Epidermal melanocyte (primary cell): ENCODE data around the gene C8G.

Experiments
- DNase-seq: peaks from one replicate; pipeline ENCODE4 v3.0.0; 2011; ENCODE audit warnings: low spot score; ENCODE audit not compliant: insufficient read length

C8G gene

DNA sequence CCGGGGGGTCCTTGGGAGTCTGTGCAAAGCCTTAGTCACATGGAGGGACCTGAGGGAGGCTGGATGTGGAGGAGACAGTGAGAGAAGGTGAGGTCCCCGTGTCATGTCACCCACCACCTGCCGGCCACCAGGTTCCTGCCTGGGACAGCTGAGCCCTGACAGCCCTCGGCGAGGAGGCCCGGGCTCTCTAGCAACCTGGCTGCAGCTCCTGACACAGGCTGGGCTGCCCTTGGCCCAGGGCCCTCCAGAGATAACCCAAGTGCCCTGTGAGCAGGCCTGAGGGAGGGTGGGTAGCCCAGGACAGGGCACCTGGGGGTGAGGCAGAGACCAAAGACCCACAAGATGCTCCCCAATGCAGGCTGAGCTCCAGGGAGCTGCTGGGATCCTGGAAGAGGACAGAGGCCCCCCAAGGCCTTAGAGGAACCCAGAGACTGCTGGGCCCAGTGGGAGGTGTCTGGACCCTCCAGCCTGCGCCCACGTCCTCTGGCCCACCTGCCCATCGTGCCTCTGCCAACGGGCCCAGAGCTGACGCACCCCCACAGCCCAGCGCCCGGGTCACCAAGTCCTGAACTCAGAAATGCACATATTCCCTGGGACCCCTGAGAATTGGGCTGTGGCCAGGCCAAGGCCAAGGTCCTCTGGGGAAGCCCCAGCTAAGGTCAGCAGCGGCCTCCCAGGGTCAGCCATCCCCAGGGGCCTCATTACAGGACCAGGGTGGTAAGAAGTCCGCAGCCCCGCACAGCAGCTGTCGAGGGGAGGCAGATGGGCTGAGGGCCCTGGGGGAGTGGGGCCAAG is 23.5 kb downstream of the C8G start:
- DNase-seq: no peak

DNA sequence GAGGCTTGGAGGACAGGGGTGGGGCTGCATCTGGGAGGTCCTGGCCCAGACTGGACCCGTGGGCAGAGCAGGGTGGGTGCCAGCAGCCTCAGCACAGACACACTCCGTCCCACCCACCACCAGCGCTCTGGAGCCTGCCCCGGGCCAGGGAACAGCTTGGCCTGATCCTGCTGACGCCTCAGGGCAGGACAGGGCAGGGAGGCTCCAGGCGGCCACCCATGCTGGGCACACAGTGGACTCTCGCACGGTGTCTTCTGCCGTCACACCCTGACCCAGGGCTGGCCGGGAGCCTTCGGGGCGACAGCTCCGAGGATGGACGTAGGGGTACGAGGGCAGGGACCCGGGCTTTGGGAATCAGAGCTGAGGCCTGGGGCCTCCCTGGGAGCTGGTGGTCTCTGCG is 24.1 kb downstream of the C8G start:
- no peak for DNase-seq

DNA sequence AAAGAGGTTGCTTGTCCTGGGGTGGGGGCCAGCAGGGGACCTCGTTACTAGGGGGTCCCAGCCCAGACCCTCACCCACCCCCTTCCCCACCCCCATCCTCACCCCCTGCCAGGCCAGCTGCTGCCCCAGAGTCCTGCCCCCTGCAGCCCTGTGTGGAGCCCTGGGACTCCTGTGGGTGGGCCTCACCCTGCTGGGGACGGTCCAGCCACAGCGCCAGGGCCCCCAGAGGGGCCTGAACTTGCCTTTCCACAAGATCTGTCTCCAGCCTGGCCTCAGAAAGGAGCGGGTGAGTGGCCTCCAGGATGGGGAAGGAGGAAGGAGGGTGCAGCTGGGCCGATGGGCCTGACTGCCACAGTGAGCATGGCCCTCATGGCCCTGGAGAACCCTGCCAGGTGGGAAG is 24.7 kb downstream of the C8G start:
- DNase-seq: no peak

DNA sequence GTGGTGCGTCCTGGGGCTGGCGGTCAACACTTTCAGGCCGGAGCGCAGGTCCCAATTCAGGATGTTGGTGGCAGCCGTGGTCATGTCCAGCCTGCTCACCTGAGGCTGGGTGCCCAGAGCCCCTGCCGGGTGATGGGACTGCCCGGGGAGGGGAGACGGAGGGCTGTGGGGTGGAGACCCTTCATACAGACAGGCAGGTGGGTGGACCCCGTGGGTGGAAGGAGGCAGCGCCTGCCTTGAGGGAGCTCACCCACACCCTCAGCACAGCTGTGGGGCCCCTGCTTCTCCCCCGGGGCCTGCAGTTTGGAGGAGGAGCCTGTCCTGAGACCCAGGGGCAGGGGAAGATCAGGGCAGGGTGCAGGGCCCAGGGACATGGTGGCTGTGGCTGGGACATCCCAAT is 25.3 kb downstream of the C8G start:
- no peak for DNase-seq

DNA sequence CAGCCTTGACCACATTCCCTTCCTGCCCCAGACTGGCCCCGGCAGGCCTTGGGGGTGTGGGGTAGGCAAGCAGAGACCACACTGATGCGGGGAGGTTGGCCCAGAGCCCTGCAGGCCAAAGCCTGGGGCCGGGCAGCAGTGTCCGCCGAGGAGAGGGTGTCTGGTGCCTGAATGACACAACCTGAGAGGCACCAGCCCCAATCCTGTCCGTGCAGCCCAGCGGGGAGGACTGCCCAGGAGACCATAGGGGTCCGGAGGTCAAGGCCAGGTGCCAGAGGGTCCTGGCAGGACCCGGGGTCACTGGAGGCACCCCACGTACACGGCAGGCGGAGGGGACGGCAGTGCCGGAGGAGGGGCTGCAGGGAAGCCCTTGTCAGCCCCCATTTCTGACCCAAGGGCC is 26.7 kb downstream of the C8G start:
- no peak for DNase-seq

DNA sequence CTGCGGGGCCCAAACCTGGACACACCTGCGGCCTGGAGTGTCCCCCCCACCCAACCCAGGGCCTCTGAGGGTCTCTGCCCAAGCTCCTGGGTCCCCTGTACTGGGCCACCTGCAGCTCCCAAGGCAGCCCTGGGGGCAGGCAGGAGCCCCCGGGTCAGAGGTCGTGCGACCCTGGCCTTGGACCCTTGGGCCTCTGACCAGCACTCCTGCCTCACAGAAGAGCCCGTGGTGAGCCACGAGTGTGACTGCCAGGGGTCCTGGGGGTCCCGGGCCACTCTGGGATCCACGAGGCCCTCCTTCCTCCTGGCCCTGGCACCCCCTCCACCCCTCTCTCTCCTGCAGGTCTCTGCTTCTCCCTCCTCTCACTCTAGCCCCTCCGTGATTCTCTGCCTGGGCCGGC is 27.3 kb downstream of the C8G start:
- no peak for DNase-seq

DNA sequence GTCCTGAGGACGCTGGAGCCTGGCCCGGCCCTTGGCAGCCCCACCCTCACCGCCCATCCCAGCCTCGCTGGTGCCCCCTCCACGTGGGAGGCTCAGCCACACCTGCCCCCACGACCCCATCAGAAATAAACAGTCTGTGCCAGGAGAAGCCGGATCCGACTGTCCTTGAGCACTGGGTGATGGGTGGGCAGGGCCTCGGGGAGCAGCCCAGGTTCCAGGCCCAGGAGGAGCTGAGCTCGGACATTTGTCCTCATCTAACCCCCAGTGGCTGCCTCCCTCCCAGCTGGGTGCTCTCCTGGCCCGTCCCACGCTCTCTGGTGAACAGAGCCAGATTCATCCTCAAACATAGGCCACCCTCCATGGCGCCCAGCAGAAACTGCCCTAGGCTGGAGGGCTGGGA is 27.7 kb downstream of the C8G start:
- DNase-seq: no peak

DNA sequence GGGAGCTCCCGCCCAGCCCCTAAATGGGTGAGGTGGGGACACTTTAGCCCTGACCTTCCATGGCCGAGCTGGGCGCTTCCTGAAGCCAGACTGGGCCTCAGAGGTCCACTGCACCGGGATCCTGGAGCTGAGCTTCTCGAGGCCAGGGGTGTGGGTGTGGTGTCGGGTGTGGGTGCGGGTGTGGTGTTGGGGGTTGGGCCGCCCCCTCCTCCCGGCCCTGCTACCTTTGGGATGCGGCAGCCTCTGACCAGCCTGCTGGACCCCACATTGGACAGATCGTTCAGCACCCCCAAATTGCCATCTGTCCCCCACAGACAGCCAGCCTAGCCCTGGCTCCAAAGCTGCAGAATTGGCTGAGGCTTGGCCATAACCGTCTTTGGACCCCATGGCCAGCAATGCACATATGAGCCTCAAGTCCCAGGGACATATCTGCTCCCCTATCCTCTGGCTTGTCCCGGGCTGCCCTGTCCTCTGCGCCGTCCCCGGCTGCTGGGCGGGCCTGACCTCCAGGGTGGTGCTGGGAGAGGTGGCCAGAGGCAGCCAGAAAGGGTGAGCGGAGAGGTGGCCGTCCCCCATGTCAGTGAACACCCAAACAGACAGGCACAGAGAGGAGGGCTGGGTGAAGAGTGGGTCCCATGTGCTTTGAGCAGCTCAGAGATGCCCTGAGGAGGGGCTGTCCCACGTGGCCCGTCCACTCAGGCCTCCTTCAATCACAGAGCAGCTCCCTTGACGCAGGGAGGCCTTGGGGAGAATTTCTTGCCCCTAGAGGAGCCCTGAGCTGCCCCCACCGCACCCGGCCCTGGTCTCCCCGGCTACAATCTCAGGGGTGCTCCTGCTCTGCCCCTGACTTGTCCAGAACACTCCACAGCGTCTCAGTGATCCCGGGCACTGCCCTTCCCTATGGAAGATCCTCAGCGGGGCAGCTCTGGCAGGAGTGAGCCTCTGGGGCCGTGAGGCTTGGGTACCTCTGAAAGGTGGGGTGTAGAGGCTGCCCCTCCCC is 28.9 kb downstream of the C8G start:
- no peak for DNase-seq

DNA sequence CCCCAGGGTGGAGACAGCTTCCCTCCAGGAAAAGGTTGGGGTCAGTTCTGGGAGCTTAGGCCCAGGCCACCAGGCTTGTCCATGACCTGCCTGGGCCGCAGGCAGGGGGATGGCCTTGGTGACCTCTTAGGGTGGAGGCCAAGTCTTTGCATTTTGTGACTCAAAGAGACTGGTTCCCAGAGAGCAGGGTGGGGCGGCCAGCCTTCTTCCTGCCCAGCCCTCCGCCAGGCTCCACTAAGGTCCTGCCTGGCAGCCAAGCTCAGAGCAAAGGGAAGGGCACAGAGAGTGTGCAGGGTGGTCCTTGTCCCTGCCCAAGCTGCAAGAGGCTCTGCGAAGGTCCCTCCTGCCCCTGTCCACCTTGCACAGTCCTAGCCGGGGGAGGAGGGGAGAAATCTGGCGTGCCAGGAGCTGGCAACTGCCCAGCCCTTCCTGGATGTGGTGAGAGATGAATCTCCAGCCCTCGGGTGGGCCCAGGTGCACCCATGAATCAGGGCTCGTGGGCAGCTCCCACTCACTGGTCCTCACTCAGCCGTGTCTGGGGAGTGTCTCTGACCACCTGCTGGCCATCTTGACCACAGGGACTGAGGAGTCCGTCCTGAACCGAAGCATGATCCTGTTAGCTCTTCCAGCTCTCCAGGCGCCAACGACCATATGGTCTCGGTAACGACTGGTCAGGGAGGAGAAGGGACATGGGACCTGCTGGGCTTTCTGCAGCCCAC is 29.9 kb downstream of the C8G start:
- DNase-seq: no peak

DNA sequence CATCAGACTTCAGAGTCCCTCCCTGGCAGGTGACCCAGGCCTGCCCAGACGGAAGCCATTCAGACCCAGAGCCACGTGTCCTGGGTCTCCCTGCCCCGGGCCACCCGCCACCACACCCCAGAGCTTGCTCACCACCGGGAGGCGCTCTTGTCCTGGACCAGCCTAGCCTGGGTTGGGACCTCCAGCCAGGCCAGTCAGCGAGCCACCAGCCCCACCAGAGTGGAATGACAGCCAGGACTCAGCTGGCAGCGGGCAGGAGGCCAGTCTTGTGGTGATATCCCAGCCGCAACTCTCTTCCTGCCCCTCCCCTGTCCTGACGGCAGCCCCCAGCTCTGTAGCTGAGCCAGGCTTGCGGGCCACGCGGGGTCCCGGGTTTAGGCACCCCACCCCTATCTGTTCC is 30.6 kb downstream of the C8G start:
- no peak for DNase-seq

DNA sequence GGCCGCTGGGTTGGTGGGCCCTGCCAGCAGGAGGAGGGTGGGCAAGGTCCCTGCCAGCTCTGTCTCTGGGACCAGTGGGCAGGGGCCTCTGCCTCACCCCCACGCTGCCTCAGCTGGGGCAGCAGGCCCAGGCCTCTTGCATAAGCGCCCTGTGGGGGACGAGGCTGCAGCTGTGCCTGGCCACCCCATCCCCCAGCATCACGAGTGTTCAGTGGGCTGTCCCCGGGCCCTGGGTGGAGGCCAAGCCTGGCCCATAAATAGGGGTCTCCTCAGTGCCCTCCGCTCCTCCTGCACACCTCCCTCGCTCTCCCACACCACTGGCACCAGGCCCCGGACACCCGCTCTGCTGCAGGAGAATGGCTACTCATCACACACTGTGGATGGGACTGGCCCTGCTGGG is 32.2 kb downstream of the C8G start, which contains the start of gene PTGDS:
Gene PTGDS, plus strand, starts transcription at position 282 of the 400 bp plus-strand sequence. Its CDS starts 75 bp downstream, at position 357.
- DNase-seq: no peak

DNA sequence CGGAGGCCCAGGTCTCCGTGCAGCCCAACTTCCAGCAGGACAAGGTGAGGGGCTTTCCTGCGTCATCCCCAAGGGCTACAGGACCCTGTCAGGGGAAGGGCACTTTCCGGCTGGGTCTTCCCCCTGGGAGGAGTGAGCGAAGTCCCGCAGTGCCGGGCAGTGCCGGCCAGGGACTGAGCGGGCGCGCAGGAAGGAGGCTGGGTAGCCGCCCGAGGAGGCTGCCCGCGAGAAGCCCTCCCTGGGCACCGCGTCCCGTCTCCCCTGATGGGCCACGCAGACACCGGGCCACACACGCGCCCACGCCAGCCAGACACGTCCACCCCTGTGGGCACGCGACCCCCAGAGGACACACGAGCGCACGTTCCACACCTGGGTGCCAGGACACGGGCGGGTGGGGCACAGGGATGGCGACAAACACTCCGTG is 32.6 kb downstream of the C8G start:
- DNase-seq: no peak

DNA sequence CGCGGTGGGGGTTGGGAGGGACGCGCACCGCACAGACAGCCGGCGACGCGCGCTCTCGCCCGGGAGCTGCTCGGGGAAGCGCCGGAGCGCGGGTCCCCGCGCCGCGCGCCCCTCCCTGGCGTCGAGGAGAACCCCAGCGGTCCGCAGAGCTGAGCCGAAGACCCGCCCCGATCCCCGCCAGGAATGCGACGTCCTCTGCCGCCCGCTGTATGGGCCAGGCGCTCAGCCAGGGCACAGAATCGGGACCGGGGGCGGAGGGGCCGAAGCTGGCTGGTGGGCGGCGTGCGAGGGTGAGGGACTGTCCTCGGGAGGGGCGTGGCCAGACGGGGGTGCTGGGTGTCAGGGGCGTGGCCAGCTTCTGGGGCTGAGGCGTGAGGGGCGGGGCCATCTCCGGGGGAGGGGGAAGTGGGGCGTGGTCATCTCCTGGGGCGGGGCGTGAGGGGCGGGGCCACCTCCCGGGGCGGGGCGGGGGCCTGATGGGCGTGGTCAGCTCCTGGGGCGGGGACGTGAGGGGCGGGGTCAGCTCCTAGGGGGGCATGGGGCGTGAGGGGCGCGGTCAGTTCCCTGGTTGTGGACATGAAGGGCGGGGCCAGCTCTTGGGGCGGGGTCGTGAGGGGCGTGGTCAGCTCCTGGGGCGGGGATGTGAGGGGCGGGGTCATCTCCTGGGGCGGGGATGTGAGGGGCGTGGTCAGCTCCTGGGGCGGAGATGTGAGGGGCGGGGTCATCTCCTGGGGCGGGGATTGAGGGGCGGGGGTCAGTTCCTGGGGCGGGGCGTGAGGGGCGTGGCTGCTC is 33.2 kb downstream of the C8G start:
- DNase-seq: peak; percentile 94

DNA sequence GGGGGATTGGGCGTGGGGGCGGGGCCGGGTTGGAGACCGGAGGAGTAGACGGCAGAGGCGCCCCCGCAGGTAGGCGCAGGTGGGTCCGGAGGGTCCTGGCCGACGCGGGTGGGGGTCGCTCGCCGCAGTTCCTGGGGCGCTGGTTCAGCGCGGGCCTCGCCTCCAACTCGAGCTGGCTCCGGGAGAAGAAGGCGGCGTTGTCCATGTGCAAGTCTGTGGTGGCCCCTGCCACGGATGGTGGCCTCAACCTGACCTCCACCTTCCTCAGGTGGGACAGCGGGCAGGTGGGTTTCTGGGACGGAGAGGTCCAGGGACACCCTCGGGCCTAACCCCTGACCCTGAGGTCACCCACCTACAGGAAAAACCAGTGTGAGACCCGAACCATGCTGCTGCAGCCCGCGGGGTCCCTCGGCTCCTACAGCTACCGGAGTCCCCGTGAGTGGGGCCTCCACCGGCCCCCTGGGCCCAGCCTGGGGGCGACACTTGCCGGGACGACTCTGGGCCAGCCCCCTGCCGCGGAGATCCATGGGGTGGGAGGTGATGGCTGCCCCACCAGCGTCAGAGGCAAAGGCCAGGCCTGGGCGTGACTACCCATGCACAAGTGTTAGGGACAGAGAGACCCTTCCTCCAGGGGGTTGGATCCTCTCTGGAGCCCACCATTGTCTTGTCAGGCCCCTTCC is 34.0 kb downstream of the C8G start:
- DNase-seq: no peak

DNA sequence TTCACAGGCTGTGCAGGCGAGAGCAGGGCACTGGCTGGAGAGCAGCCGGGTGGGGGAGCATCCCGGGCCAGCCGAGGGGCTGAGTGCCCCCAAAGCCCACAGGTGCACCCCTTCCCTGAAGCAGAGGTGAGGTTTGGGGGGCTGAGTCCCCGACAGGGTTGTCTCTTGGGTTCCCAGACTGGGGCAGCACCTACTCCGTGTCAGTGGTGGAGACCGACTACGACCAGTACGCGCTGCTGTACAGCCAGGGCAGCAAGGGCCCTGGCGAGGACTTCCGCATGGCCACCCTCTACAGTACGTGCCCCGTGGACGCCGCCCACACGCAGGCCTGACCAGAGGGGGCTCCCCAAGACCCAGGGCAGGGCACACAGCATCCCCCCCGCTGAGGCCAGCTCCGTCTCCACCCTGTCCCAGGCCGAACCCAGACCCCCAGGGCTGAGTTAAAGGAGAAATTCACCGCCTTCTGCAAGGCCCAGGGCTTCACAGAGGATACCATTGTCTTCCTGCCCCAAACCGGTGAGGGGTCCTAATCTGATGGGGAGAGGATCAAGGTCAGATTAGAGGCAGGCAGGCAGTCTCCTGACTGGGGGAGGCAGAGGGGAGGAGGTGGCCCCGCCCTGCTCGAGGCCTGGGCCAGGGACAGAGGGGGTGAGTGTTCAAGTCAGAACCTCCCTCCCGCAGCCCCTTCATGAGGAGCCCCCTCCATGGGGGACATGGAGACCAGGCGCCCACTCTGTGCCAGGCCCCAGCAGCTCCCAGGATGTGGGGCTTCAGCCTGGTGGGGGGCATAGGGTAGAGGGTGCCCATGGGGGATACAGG is 34.9 kb downstream of the C8G start:
- no peak for DNase-seq

DNA sequence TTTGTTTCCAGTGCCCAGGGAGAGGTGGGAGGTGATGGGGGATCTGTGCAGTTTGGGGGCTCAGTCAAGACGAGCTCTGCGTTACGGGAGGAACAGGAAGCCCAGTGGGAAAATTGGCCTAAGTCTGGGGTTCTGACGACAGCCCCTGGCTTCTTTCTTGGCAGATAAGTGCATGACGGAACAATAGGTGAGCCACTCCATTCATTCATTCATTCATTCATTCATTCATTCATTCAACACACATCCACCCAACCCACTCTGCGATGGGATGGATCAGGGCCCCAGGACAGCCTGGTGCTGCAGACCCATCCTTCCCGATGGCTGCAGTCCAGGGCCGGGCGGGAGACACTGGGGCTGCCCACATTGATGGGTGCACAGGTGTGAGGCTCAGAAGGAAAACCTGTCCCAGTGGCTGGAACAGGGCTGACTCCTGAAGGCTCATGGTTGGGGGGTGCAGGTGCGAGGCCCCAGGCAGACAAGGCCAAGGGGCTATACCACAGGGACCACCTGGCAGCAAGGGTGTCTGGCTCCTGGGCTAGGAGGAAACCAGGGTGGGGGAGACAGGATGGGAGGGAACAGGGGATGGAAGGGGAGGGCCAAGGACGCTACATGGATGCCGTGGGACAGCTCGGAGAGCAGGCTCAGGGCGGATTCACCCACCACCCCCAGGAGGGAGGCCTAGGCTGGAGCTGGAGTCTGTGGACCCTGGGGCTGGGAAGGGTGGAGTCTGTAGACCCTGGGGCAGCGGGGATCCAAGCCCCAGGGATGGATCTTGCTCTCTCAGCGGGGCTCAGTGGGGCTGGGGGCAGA is 35.8 kb downstream of the C8G start:
- DNase-seq: no peak

DNA sequence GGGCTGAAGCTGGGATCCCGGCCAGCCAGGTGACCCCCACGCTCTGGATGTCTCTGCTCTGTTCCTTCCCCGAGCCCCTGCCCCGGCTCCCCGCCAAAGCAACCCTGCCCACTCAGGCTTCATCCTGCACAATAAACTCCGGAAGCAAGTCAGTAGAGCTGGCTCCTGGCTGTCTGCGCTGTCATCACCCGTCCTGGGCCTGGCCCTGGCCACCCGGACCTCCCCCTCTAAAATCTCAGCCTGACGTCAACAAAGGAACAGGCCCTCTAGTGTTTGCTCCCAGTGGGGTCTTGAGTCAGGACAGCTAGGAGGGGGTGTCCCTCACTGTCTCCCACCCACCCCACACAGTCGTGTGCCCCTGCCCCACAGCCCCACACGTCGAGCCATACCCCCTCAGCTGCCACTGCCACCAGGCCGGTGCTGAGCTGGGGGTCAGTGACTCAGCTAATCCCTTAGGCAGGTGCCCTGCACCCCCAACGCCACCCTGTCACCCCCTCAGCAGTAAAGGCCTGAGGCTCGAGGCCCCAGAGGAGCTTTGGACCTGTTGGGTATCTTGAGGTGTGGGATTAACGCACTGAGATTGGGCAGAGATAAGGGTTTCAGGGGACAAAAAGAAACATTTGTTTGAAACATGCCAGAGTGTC is 36.7 kb downstream of the C8G start:
- no peak for DNase-seq
